HEK293 (cell line): ENCODE measurements around the gene ACTA2.

ENCODE experiments used
- CTCF ChIA-PET: fragments of 350-600 bp; formaldehyde crosslinking; extraction: SDS; loops from one replicate; lab custom pipeline; 2021; ENCODE audit warnings: antibody characterized with exemption; lab: Yijun Ruan, JAX
- POLR2A ChIA-PET: fragments of 300-600 bp; formaldehyde crosslinking; extraction: SDS; loops from one replicate; lab custom pipeline; 2020; ENCODE audit warnings: antibody characterized with exemption, inconsistent platforms; lab: Yijun Ruan, JAX
- H3K27ac ChIP-seq: fragments of 200-500 bp; sonication (Bioruptor generic); 2 replicates; pipeline ENCODE4 v1.5.1; 2014; ENCODE audit warnings: low read depth, low read length, control low read depth, inconsistent platforms; ENCODE audit errors: extremely low read depth
- H3K36me3 ChIP-seq, 2 experiments: fragments of 200-500 bp in 1 of 2; sonication (Bioruptor generic) in 1 of 2; 1 replicate in 1 of 2; 2 replicates in 1 of 2; pipeline ENCODE4 v1.5.1; 2014 to 2017; ENCODE audit warnings: inconsistent platforms in 2 of 2, low read length in 2 of 2; ENCODE audit not compliant: control insufficient read depth in 2 of 2, insufficient read depth in 1 of 2
- H3K4me1 ChIP-seq: fragments of 200-500 bp; sonication (Bioruptor generic); 2 replicates; pipeline ENCODE4 v1.5.1; 2014; ENCODE audit warnings: mild to moderate bottlenecking, low read length, inconsistent platforms; ENCODE audit not compliant: control insufficient read depth, insufficient read depth
- H3K4me3 ChIP-seq: 2 replicates; pipeline ENCODE4 v1.5.1; 2011; ENCODE audit warnings: low read depth, mild to moderate bottlenecking, control low read depth, low read length, moderate library complexity
- H3K9me3 ChIP-seq: fragments of 200-500 bp; sonication (Bioruptor generic); 2 replicates; pipeline ENCODE4 v1.5.1; 2014; ENCODE audit warnings: low read depth, low read length, inconsistent platforms; ENCODE audit not compliant: control insufficient read depth, insufficient read depth
- IKZF3 ChIP-seq: fragments of 450-650 bp; IDR thresholded peaks from 2 replicates; pipeline ENCODE4 v1.5.0; 2018; ENCODE audit warnings: missing biosample characterization, mild to moderate bottlenecking, missing genetic modification characterization, moderate library complexity
- KLF9 ChIP-seq: fragments of 450-650 bp; formaldehyde crosslinking; IDR thresholded peaks from 2 replicates; pipeline ENCODE4 v1.5.1; 2016; ENCODE audit warnings: missing biosample characterization, missing genetic modification characterization, low read depth
- ZBTB20 ChIP-seq: fragments of 450-650 bp; formaldehyde crosslinking; IDR thresholded peaks from 2 replicates; pipeline ENCODE4 v1.5.1; 2016; ENCODE audit warnings: missing biosample characterization, missing genetic modification characterization
- ZBTB7A ChIP-seq: fragments of 450-650 bp; formaldehyde crosslinking; IDR thresholded peaks from 2 replicates; pipeline ENCODE4 v1.5.1; 2016; ENCODE audit warnings: low read depth, missing biosample characterization, missing genetic modification characterization
- ZFHX2 ChIP-seq: fragments of 450-650 bp; formaldehyde crosslinking; conservative IDR thresholded peaks from 2 replicates; pipeline ENCODE4 v1.5.1; 2016; ENCODE audit warnings: missing biosample characterization, missing genetic modification characterization
- ZFP69B ChIP-seq: fragments of 450-650 bp; formaldehyde crosslinking; IDR thresholded peaks from 2 replicates; pipeline ENCODE4 v1.5.1; 2016; ENCODE audit warnings: missing biosample characterization, missing genetic modification characterization
- ZIC2 ChIP-seq: fragments of 450-650 bp; formaldehyde crosslinking; IDR thresholded peaks from 2 replicates; pipeline ENCODE4 v1.5.1; 2016; ENCODE audit warnings: missing biosample characterization, missing genetic modification characterization
- ZNF114 ChIP-seq: fragments of 450-650 bp; formaldehyde crosslinking; IDR thresholded peaks from 2 replicates; pipeline ENCODE4 v1.5.0; 2017; ENCODE audit warnings: missing biosample characterization, missing genetic modification characterization
- ZNF133 ChIP-seq: fragments of 450-650 bp; formaldehyde crosslinking; IDR thresholded peaks from 2 replicates; pipeline ENCODE4 v1.5.1; 2016; ENCODE audit warnings: missing biosample characterization, missing genetic modification characterization
- ZNF2 ChIP-seq: fragments of 450-650 bp; formaldehyde crosslinking; IDR thresholded peaks from 2 replicates; pipeline ENCODE4 v1.5.1; 2016; ENCODE audit warnings: missing biosample characterization, missing genetic modification characterization
- ZNF221 ChIP-seq: fragments of 450-650 bp; formaldehyde crosslinking; IDR thresholded peaks from 2 replicates; pipeline ENCODE4 v1.5.1; 2017; ENCODE audit warnings: missing biosample characterization, missing genetic modification characterization, borderline replicate concordance
- ZNF248 ChIP-seq: fragments of 450-650 bp; formaldehyde crosslinking; IDR thresholded peaks from 2 replicates; pipeline ENCODE4 v1.5.1; 2017; ENCODE audit warnings: missing biosample characterization, missing genetic modification characterization
- ZNF302 ChIP-seq: fragments of 450-650 bp; formaldehyde crosslinking; IDR thresholded peaks from 2 replicates; pipeline ENCODE4 v1.5.1; 2016; ENCODE audit warnings: missing biosample characterization, missing genetic modification characterization, low read depth
- ZNF423 ChIP-seq: fragments of 450-650 bp; formaldehyde crosslinking; IDR thresholded peaks from 2 replicates; pipeline ENCODE4 v1.5.1; 2016; ENCODE audit warnings: missing biosample characterization, missing genetic modification characterization
- ZNF571 ChIP-seq: fragments of 450-650 bp; formaldehyde crosslinking; IDR thresholded peaks from 2 replicates; pipeline ENCODE4 v1.5.0; 2017; ENCODE audit warnings: missing biosample characterization, missing genetic modification characterization
- ZNF621 ChIP-seq: fragments of 450-650 bp; formaldehyde crosslinking; IDR thresholded peaks from 2 replicates; pipeline ENCODE4 v1.5.1; 2017; ENCODE audit warnings: missing biosample characterization, missing genetic modification characterization
- ZNF664 ChIP-seq: fragments of 450-650 bp; formaldehyde crosslinking; IDR thresholded peaks from 2 replicates; pipeline ENCODE4 v1.5.1; 2016; ENCODE audit warnings: missing biosample characterization, missing genetic modification characterization
- ZNF843 ChIP-seq: fragments of 450-650 bp; formaldehyde crosslinking; IDR thresholded peaks from 2 replicates; pipeline ENCODE4 v1.5.1; 2016; ENCODE audit warnings: missing biosample characterization, missing genetic modification characterization
- TF ChIP-seq, protein P1 (sequence below): fragments of 450-650 bp; formaldehyde crosslinking; IDR thresholded peaks from 2 replicates; pipeline ENCODE4 v1.5.1; 2016; ENCODE audit warnings: missing biosample characterization, missing genetic modification characterization
- TF ChIP-seq, protein P2 (sequence below): fragments of 450-650 bp; formaldehyde crosslinking; IDR thresholded peaks from 2 replicates; pipeline ENCODE4 v1.5.1; 2016; ENCODE audit warnings: missing biosample characterization, missing genetic modification characterization
- TF ChIP-seq, protein P3 (sequence below): fragments of 450-650 bp; formaldehyde crosslinking; IDR thresholded peaks from 2 replicates; pipeline ENCODE4 v1.5.1; 2016; ENCODE audit warnings: missing biosample characterization, missing genetic modification characterization
- TF ChIP-seq, protein P4 (sequence below): fragments of 450-650 bp; formaldehyde crosslinking; IDR thresholded peaks from 2 replicates; pipeline ENCODE4 v1.5.1; 2016; ENCODE audit warnings: missing biosample characterization, missing genetic modification characterization, borderline replicate concordance
- TF ChIP-seq, protein P5 (sequence below): fragments of 450-650 bp; formaldehyde crosslinking; IDR thresholded peaks from 2 replicates; pipeline ENCODE4 v1.5.1; 2016; ENCODE audit warnings: missing biosample characterization, missing genetic modification characterization
- TF ChIP-seq, protein P6 (sequence below): fragments of 450-650 bp; IDR thresholded peaks from 2 replicates; pipeline ENCODE4 v1.5.1; 2018; ENCODE audit warnings: missing biosample characterization, mild to moderate bottlenecking, missing genetic modification characterization

Gene ACTA2

DNA sequence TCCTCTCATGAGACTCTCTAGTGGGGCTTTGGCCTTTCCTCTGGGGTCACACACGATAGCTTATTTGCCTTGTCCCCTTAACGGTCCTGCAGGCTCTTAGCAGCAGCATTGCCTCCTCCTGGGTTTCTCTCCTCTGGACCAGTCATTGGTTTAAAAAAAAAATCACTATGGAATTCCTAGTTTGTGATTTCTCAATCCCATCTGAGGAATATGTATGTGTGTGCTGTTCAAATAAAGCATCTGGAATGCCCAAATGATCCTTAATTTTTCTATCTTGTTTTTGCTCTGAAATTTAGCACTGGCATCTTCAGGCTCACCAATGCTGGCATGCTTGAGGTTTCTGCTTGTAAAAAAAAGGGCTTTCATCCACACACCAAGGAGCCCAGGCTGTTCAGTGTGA lies 30.5 kb downstream of the ACTA2 start (continued):
- TF ChIP-seq KLF9 (no peak), ZNF843 (tag by site-specific recombination) (no peak), ZNF114 (no peak), ZNF664 (no peak), ZNF571 (no peak), ZBTB7A (tag by site-specific recombination) (no peak), ZNF423 (tag by site-specific recombination) (no peak)

DNA sequence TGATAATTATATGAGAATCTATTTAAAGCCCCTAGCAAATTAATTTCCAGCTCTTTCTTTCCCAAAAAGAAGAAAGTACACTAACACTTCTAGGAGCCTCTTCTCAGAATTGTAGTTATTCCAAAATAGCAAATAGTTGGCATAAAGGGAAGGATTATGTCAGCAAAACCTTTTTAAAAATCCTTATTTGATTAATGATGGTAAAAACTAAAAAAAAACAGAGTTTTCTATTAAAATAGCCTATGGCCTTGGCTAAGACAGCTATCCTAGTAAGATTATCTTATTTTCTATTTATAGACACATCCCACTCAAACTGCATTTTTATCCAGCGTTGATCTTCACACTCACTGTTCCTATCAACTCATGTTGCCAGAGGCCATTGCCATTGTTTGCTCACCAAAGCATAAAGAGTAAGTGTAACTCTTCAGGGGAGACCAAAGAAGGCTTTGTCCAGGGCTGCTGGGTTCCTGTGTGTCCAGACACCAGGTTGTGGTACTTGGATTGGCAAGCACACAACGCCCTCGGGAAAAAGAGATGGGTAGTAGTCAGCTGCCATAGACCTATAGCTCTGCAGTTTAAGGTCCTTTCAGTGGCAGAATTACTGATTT lies 31.5 kb downstream of the ACTA2 start:
- TF ChIP-seq ZNF221 (tag by site-specific recombination) (no peak), ZNF2 (no peak), ZIC2 (no peak), ZFHX2 (no peak)
- TF ChIP-seq, protein P1, sequence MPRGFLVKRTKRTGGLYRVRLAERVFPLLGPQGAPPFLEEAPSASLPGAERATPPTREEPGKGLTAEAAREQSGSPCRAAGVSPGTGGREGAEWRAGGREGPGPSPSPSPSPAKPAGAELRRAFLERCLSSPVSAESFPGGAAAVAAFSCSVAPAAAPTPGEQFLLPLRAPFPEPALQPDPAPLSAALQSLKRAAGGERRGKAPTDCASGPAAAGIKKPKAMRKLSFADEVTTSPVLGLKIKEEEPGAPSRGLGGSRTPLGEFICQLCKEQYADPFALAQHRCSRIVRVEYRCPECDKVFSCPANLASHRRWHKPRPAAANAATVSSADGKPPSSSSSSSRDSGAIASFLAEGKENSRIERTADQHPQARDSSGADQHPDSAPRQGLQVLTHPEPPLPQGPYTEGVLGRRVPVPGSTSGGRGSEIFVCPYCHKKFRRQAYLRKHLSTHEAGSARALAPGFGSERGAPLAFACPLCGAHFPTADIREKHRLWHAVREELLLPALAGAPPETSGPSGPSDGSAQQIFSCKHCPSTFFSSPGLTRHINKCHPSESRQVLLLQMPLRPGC (tag by site-specific recombination) = no peak
- TF ChIP-seq, protein P2, sequence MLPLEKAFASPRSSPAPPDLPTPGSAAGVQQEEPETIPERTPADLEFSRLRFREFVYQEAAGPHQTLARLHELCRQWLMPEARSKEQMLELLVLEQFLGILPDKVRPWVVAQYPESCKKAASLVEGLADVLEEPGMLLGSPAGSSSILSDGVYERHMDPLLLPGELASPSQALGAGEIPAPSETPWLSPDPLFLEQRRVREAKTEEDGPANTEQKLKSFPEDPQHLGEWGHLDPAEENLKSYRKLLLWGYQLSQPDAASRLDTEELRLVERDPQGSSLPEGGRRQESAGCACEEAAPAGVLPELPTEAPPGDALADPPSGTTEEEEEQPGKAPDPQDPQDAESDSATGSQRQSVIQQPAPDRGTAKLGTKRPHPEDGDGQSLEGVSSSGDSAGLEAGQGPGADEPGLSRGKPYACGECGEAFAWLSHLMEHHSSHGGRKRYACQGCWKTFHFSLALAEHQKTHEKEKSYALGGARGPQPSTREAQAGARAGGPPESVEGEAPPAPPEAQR = no peak
- TF ChIP-seq, all 188 proteins: peak for 0
- CTCF ChIA-PET = interaction anchor here (1.1 to 2.3 kb wide), 5 partner anchors 12 to 108 kb away, joined by 3 to 14 read pairs (median 5); no protein-coding TSS in a partner anchor

DNA sequence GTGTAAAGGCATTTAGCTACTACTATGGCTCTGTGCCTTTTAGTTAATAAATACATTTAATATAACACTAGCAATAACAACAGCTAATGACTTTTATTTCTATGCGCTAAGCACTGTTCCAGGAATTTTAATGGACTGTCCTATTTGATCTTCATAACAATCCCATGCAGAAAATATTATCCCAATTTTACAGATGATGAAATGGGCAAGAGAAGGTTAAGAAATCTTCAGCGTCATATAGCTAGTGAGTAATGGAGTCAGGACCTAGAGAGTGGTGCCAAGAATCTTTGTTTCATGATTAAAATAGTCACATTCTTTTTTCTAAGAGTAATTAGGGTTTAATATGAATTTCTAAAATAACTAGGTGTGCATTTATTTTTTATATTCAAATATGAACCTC lies 32.4 kb downstream of the ACTA2 start:
- no peak overlapping the region for H3K4me3 ChIP-seq
- no peaks in the 10 kb centered on the region for H3K9me3 ChIP-seq
- POLR2A ChIA-PET = no interaction called here
- H3K27ac ChIP-seq = no peak overlapping the region
- H3K36me3 ChIP-seq = peaks cover 0 to 6% of the 10 kb centered on the region in 2 experiments; a peak in 1 of 3 replicates
- H3K4me1 ChIP-seq = no peaks in the 10 kb centered on the region; the same call in 1 of the 2 replicates
- CTCF ChIA-PET = interaction anchor here (0.6 to 2.3 kb wide), 6 partner anchors 13 to 109 kb away, joined by 3 to 14 read pairs (median 4); partner anchors contain the start of gene FAS
- TF ChIP-seq ZNF621 (tag by site-specific recombination) = no peak
- TF ChIP-seq, protein P3, sequence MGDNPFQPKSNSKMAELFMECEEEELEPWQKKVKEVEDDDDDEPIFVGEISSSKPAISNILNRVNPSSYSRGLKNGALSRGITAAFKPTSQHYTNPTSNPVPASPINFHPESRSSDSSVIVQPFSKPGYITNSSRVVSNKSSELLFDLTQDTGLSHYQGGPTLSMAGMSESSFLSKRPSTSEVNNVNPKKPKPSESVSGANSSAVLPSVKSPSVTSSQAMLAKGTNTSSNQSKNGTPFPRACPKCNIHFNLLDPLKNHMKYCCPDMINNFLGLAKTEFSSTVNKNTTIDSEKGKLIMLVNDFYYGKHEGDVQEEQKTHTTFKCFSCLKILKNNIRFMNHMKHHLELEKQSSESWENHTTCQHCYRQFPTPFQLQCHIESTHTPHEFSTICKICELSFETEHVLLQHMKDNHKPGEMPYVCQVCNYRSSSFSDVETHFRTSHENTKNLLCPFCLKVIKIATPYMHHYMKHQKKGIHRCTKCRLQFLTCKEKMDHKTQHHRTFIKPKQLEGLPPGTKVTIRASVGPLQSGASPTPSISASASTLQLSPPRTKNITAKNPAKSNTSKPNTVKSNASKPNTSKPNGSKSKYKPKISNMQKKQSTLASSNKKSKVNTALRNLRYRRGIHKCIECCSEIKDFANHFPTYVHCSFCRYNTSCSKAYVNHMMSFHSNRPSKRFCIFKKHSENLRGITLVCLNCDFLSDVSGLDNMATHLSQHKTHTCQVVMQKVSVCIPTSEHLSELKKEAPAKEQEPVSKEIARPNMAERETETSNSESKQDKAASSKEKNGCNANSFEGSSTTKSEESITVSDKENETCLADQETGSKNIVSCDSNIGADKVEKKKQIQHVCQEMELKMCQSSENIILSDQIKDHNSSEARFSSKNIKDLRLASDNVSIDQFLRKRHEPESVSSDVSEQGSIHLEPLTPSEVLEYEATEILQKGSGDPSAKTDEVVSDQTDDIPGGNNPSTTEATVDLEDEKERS (tag by site-specific recombination) = no peak
- no peak for TF ChIP-seq KLF9
- no peak for TF ChIP-seq ZNF302
- TF ChIP-seq IKZF3 (tag by site-specific recombination) = no peak
- TF ChIP-seq, protein P4, sequence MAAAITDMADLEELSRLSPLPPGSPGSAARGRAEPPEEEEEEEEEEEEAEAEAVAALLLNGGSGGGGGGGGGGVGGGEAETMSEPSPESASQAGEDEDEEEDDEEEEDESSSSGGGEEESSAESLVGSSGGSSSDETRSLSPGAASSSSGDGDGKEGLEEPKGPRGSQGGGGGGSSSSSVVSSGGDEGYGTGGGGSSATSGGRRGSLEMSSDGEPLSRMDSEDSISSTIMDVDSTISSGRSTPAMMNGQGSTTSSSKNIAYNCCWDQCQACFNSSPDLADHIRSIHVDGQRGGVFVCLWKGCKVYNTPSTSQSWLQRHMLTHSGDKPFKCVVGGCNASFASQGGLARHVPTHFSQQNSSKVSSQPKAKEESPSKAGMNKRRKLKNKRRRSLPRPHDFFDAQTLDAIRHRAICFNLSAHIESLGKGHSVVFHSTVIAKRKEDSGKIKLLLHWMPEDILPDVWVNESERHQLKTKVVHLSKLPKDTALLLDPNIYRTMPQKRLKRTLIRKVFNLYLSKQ (tag by site-specific recombination) = no peak
- TF ChIP-seq ZBTB20 = no peak
- no peak for TF ChIP-seq ZNF133 (tag by site-specific recombination)
- TF ChIP-seq ZNF221 (tag by site-specific recombination) = no peak
- TF ChIP-seq, protein P5, sequence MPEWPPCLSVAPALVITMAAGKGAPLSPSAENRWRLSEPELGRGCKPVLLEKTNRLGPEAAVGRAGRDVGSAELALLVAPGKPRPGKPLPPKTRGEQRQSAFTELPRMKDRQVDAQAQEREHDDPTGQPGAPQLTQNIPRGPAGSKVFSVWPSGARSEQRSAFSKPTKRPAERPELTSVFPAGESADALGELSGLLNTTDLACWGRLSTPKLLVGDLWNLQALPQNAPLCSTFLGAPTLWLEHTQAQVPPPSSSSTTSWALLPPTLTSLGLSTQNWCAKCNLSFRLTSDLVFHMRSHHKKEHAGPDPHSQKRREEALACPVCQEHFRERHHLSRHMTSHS = no peak
- TF ChIP-seq ZFP69B (tag by site-specific recombination) = no peak
- TF ChIP-seq, protein P6, sequence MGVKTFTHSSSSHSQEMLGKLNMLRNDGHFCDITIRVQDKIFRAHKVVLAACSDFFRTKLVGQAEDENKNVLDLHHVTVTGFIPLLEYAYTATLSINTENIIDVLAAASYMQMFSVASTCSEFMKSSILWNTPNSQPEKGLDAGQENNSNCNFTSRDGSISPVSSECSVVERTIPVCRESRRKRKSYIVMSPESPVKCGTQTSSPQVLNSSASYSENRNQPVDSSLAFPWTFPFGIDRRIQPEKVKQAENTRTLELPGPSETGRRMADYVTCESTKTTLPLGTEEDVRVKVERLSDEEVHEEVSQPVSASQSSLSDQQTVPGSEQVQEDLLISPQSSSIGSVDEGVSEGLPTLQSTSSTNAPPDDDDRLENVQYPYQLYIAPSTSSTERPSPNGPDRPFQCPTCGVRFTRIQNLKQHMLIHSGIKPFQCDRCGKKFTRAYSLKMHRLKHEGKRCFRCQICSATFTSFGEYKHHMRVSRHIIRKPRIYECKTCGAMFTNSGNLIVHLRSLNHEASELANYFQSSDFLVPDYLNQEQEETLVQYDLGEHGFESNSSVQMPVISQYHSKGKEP (tag by site-specific recombination) = no peak
- TF ChIP-seq ZNF248 (tag by site-specific recombination) = no peak

More for the DNA sequence above, 31.5 kb downstream of the ACTA2 start:
- POLR2A ChIA-PET = no interaction called here
- H3K4me3 ChIP-seq = no peak overlapping the region
- no peak overlapping the region for H3K27ac ChIP-seq
- peaks cover 0 to 9% of the 10 kb centered on the region in 2 experiments; a peak in 1 of 3 replicates for H3K36me3 ChIP-seq
- no peaks in the 10 kb centered on the region; the same call in 1 of the 2 replicates for H3K4me1 ChIP-seq
- no peaks in the 10 kb centered on the region for H3K9me3 ChIP-seq
